HG03378 (cell line): ENCODE measurements around the gene RLN1.
"Not testable (repeated sequence)": the region's sequence is repeated elsewhere in the genome, so short reads cannot be mapped to it uniquely, and the experiment has no call there.

Source experiments
- ATAC-seq: cut with Tn5 transposase; IDR thresholded peaks from one replicate; pipeline ENCODE4 v1.9.1; 2021; ENCODE audit warnings: mild to moderate bottlenecking, moderate library complexity; ENCODE audit not compliant: unreplicated experiment

RLN1 gene

GRCh38 chr9:5326187-5326586, 13.5 kb downstream of the RLN1 start:
- ATAC-seq: no peak

- ATAC-seq: not testable (repeated sequence)
Measured at GRCh38 chr9:5321601-5322000, 18.1 kb downstream of the RLN1 start.

- ATAC-seq: no peak
Measured at GRCh38 chr9:5321058-5321457, 18.6 kb downstream of the RLN1 start.

GRCh38 chr9:5316406-5316805, 23.3 kb downstream of the RLN1 start:
- ATAC-seq: not testable (repeated sequence)

GRCh38 chr9:5315187-5315923, 24.3 kb downstream of the RLN1 start:
- no peak for ATAC-seq

- ATAC-seq: no peak
Measured at GRCh38 chr9:5310851-5311250, 28.8 kb downstream of the RLN1 start.

GRCh38 chr9:5305741-5306140, 33.9 kb downstream of the RLN1 start:
- no peak for ATAC-seq

- peak; percentile 98 for ATAC-seq
Measured at GRCh38 chr9:5303840-5304795, 35.6 kb downstream of the RLN1 start, which contains the start of gene RLN2. TSS of gene RLN2 (minus strand) at chr9:5304716. CDS start at chr9:5304580, 136 bp downstream.

- ATAC-seq: no peak
Measured at GRCh38 chr9:5301544-5301943, 38.1 kb downstream of the RLN1 start.

- ATAC-seq: no peak
Measured at GRCh38 chr9:5292141-5292540, 47.5 kb downstream of the RLN1 start.

GRCh38 chr9:5288591-5288990, 51.1 kb downstream of the RLN1 start:
- ATAC-seq: no peak

GRCh38 chr9:5286262-5286661, 53.4 kb downstream of the RLN1 start:
- no peak for ATAC-seq
